Fibroblast of skin of abdomen (primary cell): ENCODE measurements around the gene AVEN.
"Not testable (repeated sequence)": the region's sequence is repeated elsewhere in the genome, so short reads cannot be mapped to it uniquely, and the experiment has no call there.

Source experiments
- DNase-seq: peaks from one replicate; pipeline ENCODE4 v3.0.0-alpha.2; 2013

The AVEN gene

DNA sequence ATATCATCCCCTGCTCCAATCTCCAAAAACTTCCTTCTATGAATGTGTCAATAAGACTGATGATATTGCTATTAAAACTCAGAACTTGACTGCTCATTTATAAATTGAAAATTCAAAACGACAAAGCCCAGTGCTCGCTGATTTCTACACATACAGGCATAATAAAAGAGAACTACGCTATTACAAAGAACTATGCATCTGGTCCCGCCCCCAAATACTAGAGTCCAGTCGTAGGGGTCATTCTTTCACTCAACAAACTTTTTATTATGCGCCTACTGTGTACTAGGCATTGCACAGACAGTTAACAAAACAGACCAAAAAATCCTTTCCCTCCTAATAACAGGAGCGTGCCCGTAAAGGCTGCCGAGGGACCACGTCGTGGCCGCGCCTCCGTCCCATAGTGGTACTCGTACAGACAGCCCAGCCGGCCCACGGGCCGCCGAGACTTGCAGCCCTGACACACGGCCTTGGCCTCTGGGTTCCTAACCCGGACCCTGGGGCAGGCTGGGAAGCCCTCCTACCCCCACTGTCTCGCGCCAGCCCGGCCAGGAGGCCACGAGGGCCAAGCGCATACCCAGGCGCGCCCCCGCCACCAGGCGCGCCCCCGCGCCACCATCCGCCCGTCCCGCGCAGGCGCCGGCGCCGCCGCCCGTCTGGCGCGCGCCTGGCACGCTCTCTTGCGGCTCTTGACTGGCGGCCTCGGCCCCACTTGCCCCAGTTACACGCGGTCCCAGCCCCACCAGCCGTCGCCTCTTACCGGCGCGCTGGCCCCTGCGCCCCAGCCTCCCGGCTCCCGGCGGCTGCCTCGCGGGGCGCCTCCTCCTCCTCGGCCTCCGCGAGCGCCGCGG, 757 bp downstream of the AVEN start:
- peak; percentile 83 for DNase-seq

DNA sequence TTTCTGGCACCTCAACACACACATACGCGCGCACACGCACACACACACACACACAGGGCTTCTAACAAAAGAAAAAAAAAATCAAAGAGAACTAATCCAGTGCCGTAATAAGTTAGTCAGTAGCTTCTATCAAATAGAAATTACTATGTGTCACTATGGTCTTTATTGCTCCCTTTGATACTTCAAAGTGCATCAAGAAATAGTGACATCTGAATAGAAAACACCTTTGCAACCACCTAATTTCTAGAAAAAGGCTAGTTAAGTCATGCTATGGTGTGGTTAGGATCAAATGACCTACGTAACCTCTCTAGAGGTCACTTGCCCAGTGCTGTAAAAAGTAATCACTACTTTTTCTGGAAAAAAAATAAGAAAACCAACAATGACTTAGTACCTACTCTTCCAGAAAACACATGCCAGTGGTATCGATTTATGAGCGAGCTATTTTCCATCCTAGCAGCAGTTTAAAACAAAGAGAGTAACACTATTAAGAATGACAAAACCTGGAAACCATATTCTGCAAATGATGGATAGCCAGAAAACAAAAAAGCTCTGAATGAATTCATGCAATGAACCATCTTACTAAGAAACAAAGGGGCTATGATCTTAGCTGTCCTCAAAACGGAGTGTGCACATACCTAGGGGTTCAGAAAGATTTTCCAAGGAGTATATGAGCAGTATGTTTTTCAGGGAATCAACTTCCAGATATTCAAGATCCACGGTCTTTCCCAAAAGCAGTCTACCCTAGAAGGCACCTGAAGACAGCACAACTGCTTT, 6.8 kb downstream of the AVEN start:
- no peak for DNase-seq

DNA sequence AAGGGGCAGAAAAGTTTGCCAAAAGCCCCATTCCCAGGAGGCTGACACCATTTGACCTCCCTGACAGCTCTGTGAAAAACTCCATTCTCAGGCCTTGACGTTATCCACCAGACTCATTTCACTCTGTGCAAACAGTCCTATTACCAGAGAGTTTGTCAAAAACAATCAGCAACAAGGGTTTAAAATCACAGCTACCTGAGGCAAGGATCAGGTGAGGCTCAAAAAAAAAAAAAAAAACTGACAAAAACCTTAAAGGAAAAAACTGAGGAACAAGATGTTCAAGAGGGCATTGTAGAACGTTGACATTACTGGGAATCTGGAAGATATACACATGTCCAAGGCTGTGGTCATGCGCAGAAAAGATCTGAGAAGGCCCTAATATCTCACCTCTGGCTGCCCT, 11.4 kb downstream of the AVEN start:
- no peak for DNase-seq

- DNase-seq: no peak
Measured at GRCh38 chr15:34025252-34025651, 13.8 kb downstream of the AVEN start.

DNA sequence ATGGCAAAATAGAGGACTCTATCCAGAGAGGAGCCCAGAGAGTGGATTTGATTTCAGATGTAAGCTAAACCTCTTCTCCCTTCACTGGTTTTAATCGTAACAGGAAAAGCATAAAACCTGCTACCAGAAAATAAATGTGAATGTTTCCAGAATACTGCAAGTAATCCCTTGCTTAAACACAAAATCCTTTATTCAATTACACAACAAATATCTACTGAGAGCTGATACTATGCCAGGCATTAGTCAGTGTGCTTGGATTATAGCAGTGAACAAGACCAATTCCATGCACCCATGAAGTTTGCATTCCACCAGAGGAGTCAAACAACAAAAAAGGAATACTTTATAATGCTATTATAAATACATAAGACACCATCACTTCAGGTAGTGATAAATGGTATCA, 15.1 kb downstream of the AVEN start:
- peak; percentile 9 for DNase-seq

DNA sequence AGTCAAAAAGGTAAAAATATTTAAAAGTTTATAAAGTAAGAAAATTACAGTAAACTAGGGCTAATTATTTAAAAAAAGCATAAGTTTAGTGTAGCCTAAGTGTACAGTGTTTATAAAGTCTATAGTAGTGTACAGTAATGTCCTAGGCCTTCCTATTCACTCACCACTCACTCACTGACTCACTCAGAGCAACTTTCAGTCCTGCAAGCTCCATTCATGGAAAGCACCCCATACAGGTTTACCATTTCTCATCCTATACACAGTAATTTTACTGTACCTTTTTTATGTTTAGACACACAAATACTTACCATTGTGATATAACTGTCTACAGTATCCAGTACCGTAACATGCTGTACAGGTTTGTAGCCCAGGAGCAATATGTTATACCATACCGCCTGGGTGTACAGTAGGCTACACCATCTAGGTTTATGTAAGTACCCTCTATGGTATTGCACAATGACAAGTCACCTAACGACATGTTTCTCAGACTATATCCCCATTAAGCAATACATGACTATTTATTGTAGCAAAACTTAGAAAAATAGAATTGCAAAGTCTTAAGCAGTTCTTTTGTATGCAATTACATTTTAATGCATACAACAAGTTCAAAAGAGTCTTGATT, 19.5 kb downstream of the AVEN start:
- no peak for DNase-seq

GRCh38 chr15:34018738-34019137, 20.3 kb downstream of the AVEN start:
- DNase-seq: not testable (repeated sequence)

DNA sequence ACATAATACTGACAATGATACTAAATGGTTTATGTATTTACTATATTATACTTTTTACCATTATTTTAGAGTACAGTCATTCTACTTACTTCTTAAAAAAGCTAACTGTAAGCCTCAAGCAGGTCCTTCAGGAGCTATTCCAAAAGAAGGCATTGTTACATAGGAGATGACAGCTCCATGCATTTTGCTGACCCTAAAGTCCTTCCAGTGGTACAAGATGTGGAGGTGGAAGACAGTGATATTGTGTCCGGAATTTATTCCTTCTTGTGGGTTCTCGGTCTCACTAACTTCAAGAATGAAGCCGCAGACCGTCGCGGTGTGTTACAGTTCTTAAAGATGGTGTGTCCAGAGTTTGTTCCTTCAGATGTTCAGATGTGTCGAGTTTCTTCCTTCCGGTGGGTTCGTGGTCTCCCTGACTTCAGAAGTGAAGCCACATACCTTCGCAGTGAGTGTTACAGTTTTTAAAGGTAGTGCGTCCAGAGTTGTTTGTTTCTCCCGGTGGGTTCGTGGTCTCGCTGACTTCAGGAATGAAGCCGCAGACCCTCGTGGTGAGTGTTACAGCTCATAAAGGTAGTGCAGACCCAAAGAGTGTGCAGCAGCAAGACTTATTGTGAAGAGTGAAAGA, 20.9 kb downstream of the AVEN start:
- DNase-seq: no peak

DNA sequence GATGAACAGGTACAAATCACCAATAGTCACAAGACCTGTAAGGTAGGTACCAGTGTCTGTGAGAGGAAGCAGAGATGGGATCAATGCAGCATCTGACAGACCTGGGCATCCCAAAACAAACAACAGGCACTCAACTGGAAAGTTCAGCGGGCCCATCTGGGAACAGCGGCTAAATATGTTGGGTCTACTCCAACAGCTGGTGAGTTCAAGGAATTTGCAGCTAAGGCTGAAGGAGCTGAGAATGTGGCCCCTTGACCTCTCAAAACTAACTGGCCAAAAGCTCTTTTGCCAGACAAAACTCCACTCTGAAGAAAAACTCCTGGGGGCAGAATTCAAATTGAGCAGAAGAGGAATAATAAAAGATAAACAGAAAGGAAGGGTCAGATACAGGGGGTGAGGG, 24.4 kb downstream of the AVEN start:
- peak; percentile 9 for DNase-seq

- DNase-seq: no peak
Measured at GRCh38 chr15:34013746-34014145, 25.3 kb downstream of the AVEN start.

DNA sequence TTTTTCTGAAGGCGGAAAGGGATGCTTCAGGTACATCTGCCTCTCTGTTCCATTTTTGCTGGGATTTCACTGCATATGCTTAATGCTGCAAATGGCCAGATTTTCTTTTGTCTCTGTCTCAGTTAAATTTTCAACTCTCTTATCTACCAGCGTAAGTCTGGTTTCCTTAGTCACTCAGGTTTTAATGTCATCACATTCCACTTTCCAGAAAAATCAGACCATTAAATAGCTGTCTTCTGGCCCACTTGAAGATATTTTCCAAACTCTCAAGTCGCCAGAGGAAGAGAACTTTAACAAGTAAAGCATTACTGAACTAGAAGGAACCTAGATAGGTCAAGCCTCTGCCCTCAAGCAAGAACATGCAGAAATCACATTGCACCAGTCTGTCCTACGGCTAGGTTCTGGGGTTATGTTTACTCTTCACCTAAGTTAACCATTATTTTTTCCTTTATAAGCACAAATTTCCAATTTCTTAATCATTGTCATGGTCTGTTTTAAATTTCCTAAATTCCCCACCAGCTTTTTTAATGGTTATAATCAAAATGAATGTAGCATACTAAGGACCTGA, 26.5 kb downstream of the AVEN start:
- DNase-seq: no peak

- DNase-seq: no peak
Measured at GRCh38 chr15:34011481-34011880, 27.5 kb downstream of the AVEN start.

- DNase-seq: no peak
Measured at GRCh38 chr15:34010921-34011320, 28.1 kb downstream of the AVEN start.

- DNase-seq: no peak
Measured at GRCh38 chr15:34009656-34010055, 29.3 kb downstream of the AVEN start.

DNA sequence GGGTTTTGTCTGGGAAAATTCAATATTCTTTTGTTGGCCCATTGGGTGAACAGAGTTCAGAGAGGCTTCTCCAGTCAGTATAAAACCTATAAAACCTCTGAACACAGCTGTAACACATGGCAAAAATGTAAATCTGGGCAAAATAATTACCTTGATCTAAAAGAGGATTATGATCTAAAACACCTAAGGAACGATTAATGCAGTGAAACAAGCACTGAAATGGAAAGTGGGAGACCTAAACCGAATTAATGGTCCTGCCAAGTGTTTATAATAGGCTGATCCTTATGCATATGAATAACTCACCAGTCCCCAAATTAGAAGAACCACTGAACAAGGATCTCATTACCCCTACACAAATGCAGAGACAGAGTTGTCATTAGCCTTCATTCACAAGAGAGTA, 32.6 kb downstream of the AVEN start:
- DNase-seq: no peak

DNA sequence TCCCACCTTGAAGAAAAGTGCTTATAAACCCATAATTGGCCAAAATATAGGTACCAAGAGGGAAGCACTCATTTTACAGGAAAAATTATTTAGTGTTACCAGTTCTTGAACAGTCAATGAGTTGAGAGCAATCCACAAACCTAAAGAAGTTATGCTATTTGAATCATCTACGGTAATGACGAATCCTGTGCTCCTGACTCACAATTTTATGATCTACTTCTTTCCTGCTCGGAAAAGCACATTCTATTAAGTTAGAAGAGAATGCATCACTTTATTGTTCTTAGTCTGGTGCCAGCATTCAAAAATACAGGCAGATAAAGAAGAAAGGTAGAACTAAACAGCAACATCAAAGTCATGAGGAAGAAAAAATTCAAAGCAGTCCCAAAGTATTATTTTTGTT, 37.5 kb downstream of the AVEN start:
- DNase-seq: peak; percentile 24

- not testable (repeated sequence) for DNase-seq
Measured at GRCh38 chr15:33995666-33996065, 43.3 kb downstream of the AVEN start.

DNA sequence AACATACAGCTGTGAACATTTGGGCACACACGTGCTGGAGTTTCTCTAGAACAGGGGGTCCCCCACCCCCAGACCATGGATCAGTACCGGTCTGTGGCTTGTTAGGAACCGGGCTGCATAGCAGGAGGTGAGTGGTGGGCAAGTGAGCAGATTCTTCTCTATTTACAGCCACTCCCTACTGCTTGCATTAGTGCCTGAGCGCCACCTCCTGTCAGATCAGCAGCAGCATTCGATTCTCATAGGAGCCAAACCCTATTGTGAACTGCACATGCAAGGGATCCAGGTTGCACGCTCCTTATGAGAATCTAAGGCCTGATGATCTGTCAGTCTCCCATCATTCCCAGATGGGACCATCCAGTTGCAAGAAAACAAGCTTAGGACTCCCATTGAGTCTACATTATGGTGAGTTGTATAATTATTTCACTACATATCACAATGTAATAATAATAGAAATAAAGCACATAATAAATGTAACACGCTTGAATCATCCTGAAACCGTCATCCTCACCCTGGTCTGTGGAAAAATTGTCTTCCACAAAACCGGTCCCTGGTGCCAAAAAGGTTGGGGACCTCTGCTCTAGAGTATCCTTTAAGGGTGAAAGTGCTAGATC, 44.9 kb downstream of the AVEN start:
- peak; percentile 30 for DNase-seq

- no peak for DNase-seq
Measured at GRCh38 chr15:33988384-33988783, 50.6 kb downstream of the AVEN start.

DNA sequence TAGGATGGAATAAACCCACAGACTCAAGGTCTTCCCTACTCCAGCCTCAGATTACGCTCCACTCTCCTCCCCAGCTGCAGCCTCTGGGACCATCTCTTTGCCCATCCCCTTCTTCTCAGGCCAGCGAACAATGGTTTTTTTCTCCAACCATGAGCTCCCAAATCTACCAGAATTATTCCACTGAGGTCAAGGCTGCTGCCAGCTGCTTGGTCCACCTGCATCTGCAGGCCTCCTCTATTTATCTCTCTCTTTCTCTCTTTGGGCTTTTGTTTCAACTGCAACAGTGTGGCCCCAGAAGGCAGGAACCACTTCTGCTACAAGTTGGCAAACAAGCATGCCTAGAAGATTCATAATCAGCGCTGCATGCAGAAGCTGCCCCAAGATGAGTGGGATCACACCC, 51.6 kb downstream of the AVEN start:
- no peak for DNase-seq

GRCh38 chr15:33985751-33986150, 53.3 kb downstream of the AVEN start:
- peak; percentile 34 for DNase-seq

- DNase-seq: peak; percentile 92
Measured at GRCh38 chr15:33985287-33985686, 53.7 kb downstream of the AVEN start.
